Measurements from ENCODE around the gene MDC1. TPM values are rescaled to one million over a fixed set of nuclear protein-coding genes. Genes with fewer than 3 reads are reported as not detected.

Gene MDC1
- total RNA-seq, 1 experiment from 2014 or later = 75.8 TPM

DNA sequence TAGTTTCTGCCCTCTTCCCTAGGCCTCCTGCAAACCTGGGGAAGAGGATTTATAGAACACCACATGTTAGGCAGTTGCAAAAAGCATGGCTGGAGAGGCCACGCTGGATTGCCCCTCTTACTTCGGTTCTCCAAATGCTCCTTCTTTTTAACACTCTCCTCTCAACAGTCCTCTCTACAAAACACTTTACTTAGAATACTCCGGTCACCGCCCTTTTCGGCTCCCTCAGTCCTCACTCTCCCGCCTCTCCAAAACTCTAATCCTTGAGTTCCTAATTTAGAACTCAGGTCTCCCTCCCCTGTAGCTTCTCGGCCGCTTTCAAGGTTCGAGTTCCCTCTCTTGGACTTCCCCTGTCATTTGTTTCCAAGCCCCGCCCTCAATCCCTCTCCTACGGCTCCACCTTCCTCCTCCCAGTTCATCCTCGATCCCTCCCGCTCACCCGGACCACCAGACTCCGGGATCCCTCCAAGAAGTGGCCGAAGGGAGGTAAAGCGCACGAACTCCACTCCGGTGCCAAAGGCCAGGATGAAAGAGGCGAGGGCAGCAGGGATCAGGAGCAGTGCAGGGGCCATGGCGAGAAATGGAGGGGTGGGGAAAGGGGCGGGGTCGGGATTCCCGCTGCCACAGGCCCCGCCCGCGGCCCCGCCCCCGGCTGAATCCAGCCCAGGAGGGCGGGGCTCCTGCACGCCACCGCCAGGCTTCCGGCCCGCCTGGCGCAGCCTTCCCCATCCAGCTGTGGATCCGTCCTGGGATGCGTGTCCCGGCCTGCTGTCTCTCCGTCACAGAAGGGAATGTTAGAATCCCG is 26.5 kb downstream of the MDC1 start, which contains the start of gene NRM:
Gene NRM, minus strand, starts transcription at position 582 of the 805 bp plus-strand sequence. Its CDS starts 10 bp downstream, at position 572.
- no peak for DNase-seq (ENCODE audit: low read depth, low spot score)

DNA sequence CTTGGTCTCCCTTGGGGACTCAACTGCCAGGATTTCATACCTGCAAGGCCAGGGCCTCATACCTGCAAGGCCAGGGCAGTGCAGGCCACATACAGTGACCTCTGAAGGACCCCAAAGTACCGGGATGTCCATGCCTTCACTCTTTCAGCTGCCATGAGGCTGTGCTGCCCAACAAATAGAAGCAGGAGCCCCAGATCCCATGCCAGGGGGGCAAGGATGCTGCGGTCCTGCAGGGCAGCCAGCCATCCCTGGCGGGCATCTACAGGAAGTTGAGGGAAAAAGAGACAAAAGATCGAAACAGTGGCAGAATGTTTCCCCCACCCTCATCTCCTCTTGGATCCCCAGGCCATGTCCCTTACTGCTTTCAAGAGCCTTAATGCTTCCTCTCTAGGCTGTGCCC is 27.1 kb downstream of the MDC1 start:
- intact Hi-C loops (cut with micrococcal nuclease) = loop anchor here (1.0 kb wide), 1 partner anchor 27 kb away; the partner anchor contains the start of gene MDC1
- Histone ChIP-seq H4K20me1 (ENCODE audit: insufficient read depth) (no peaks in the 10 kb centered on the region), H3K4me3 (replicated peaks in 1 of 2; ENCODE audit: low read depth in 1 of 2, low read length in 2 of 2) (peak overlapping the region; percentile 58 to 61), H3K27me3 (ENCODE audit: insufficient read depth, low read length) (no peaks in the 10 kb centered on the region), H3K9ac (ENCODE audit: low read length) (peak overlapping the region; percentile 67), H3K4me2 (ENCODE audit: low read length) (peak overlapping the region; percentile 86), H2AFZ (ENCODE audit: low read depth, low read length, poor library complexity, severe bottlenecking) (no peak overlapping the region), H3K9me2 (ENCODE audit: insufficient read depth) (no peaks in the 10 kb centered on the region), H3K27ac (ENCODE audit: low read depth, low read length) (peak overlapping the region; percentile 77), H3K9me3 (ENCODE audit: control insufficient read depth in 1 of 2, insufficient read depth in 1 of 2, low read depth in 1 of 2, low read length in 2 of 2) (no peaks in the 10 kb centered on the region), H3K4me1 (ENCODE audit: control insufficient read depth in 1 of 2, insufficient read depth in 2 of 2, low read length in 2 of 2) (peaks cover 42 to 64% of the 10 kb centered on the region in 2 experiments), H3K36me3 (ENCODE audit: control insufficient read depth in 1 of 2, insufficient read depth in 2 of 2, low read length in 2 of 2) (no peaks in the 10 kb centered on the region), H3K79me2 (ENCODE audit: insufficient read depth, low read length) (peaks cover 15% of the 10 kb centered on the region)
- CTCF ChIA-PET = interaction anchor here (1.5 kb wide), 1 partner anchor 11 kb away, joined by 9 read pairs; no protein-coding TSS in a partner anchor
- DNase-seq (ENCODE audit: low read depth, low spot score) (no peak), ATAC-seq (no peak)
- POLR2A ChIA-PET = interaction anchor here (1.3 to 3.5 kb wide), 4 partner anchors 18 to 31 kb away, joined by 3 to 25 read pairs (median 4); partner anchors contain the start of genes DHX16, MDC1 and TUBB
- RAD21 ChIA-PET (ENCODE audit: low non-redundant PET in 1 of 2, low total read pairs in 2 of 2, uncharacterized antibody in 2 of 2, unreplicated experiment in 2 of 2) = no interaction called here
- TF ChIP-seq, protein P1, sequence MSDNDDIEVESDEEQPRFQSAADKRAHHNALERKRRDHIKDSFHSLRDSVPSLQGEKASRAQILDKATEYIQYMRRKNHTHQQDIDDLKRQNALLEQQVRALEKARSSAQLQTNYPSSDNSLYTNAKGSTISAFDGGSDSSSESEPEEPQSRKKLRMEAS (IDR thresholded peaks at IDR 0.05) = no peak
- TF ChIP-seq EGR1 (IDR thresholded peaks at IDR 0.05; ENCODE audit: low read depth) (no peak), EZH2phosphoT487 (IDR thresholded peaks at IDR 0.05; ENCODE audit: borderline replicate concordance) (no peak), ELF1 (IDR thresholded peaks at IDR 0.05; ENCODE audit: borderline replicate concordance, low read depth) (no peak), EZH2 (IDR thresholded peaks at IDR 0.05) (no peak), CBX3 (IDR thresholded peaks at IDR 0.05; ENCODE audit: low read depth) (no peak), YY1 (IDR thresholded peaks at IDR 0.05; ENCODE audit: extremely low read depth, insufficient replicate concordance, low read depth, low read length) (no peak), POLR2A (IDR thresholded peaks at IDR 0.05; ENCODE audit: borderline replicate concordance, extremely low read depth, insufficient read depth, insufficient read length) (no peak), ZNF274 (IDR thresholded peaks at IDR 0.05; ENCODE audit: low read depth, low read length) (no peak)
- TF ChIP-seq, protein P2, sequence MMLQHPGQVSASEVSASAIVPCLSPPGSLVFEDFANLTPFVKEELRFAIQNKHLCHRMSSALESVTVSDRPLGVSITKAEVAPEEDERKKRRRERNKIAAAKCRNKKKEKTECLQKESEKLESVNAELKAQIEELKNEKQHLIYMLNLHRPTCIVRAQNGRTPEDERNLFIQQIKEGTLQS (IDR thresholded peaks at IDR 0.05) = no peak
- no TSS peak for BruUV-seq (replicated peaks)

More for the DNA sequence above, 26.5 kb downstream of the MDC1 start, which contains the start of gene NRM:
- TF ChIP-seq POLR2AphosphoS5 (IDR thresholded peaks at IDR 0.05; ENCODE audit: low read depth, low read length) (peak; percentile 85), RAD21 (IDR thresholded peaks at IDR 0.05; ENCODE audit: low read depth) (no peak), YY1 (IDR thresholded peaks at IDR 0.05; ENCODE audit: extremely low read depth, insufficient replicate concordance, low read depth, low read length) (peak; percentile 10), POLR2A (IDR thresholded peaks at IDR 0.05; ENCODE audit: borderline replicate concordance, extremely low read depth, insufficient read depth, insufficient read length) (peak; percentile 57), ZNF274 (IDR thresholded peaks at IDR 0.05; ENCODE audit: low read depth, low read length) (no peak)
- ATAC-seq = peak; percentile 68
- ChIA-PET CTCF (interaction anchor here (1.5 kb wide), 1 partner anchor 12 kb away, joined by 9 read pairs; no protein-coding TSS in a partner anchor), POLR2A (interaction anchor here (0.7 to 3.5 kb wide), 6 partner anchors 9 to 40 kb away, joined by 3 to 25 read pairs (median 3); partner anchors contain the start of genes DHX16, MDC1 and TUBB), RAD21 (ENCODE audit: low non-redundant PET in 1 of 2, low total read pairs in 2 of 2, uncharacterized antibody in 2 of 2, unreplicated experiment in 2 of 2) (interaction anchor here in 1 of 2 experiments (1.6 kb wide), 1 partner anchor 27 kb away, joined by 4 read pairs; the partner anchor contains the start of gene MDC1)
- no peaks in the 10 kb centered on the region for H3K9me2 ChIP-seq (ENCODE audit: insufficient read depth)
- no TSS peak for BruUV-seq (replicated peaks)
- H3K36me3 ChIP-seq (ENCODE audit: control insufficient read depth in 1 of 2, insufficient read depth in 2 of 2, low read length in 2 of 2) = no peaks in the 10 kb centered on the region
- peak within 1 kb of the TSS; percentile 67 for H3K9ac ChIP-seq (ENCODE audit: low read length)
- H2AFZ ChIP-seq (ENCODE audit: low read depth, low read length, poor library complexity, severe bottlenecking) = no peak within 1 kb of the TSS
- H3K4me3 ChIP-seq (replicated peaks in 1 of 2; ENCODE audit: low read depth in 1 of 2, low read length in 2 of 2) = peak within 1 kb of the TSS; percentile 58 to 61
- no peaks in the 10 kb centered on the region for H3K9me3 ChIP-seq (ENCODE audit: control insufficient read depth in 1 of 2, insufficient read depth in 1 of 2, low read depth in 1 of 2, low read length in 2 of 2)
- H4K20me1 ChIP-seq (ENCODE audit: insufficient read depth) = no peaks in the 10 kb centered on the region
- intact Hi-C loops (cut with micrococcal nuclease) = loop anchor here (1.0 kb wide), 1 partner anchor 27 kb away; the partner anchor contains the start of gene MDC1
- H3K27ac ChIP-seq (ENCODE audit: low read depth, low read length) = peak within 1 kb of the TSS; percentile 77
- peaks cover 45 to 64% of the 10 kb centered on the region in 2 experiments for H3K4me1 ChIP-seq (ENCODE audit: control insufficient read depth in 1 of 2, insufficient read depth in 2 of 2, low read length in 2 of 2)
- H3K27me3 ChIP-seq (ENCODE audit: insufficient read depth, low read length) = no peaks in the 10 kb centered on the region
- peaks cover 9% of the 10 kb centered on the region for H3K79me2 ChIP-seq (ENCODE audit: insufficient read depth, low read length)
- H3K4me2 ChIP-seq (ENCODE audit: low read length) = peak within 1 kb of the TSS; percentile 86
